Spinal cord (tissue), 10 donors: Measurements from ENCODE around the gene ILF2. TPM values are rescaled to one million over a fixed set of nuclear protein-coding genes. Genes with fewer than 3 reads are reported as not detected.
"Not testable (repeated sequence)": the region's sequence is repeated elsewhere in the genome, so short reads cannot be mapped to it uniquely, and the experiment has no call there.

Source experiments
- DNase-seq, 6 donors: peaks; one replicate each; pipeline versions ENCODE4 v3.0.0 to v3.0.0-alpha.2; 2013 to 2015; ENCODE audit warnings: low spot score in 6 of 6, low read depth in 4 of 6
- H3K27ac ChIP-seq: one replicate; pipeline ENCODE4 v1.5.1; 2013; ENCODE audit warnings: low read depth, low read length, control low read depth
- H3K27me3 ChIP-seq: one replicate; pipeline ENCODE4 v1.6.1; 2013; ENCODE audit warnings: low read length; ENCODE audit not compliant: control insufficient read depth, insufficient read depth
- H3K36me3 ChIP-seq: one replicate; pipeline ENCODE4 v1.6.1; 2013; ENCODE audit warnings: low read length; ENCODE audit not compliant: control insufficient read depth, insufficient read depth
- H3K4me1 ChIP-seq: one replicate; pipeline ENCODE4 v1.6.1; 2013; ENCODE audit warnings: low read length; ENCODE audit not compliant: control insufficient read depth, insufficient read depth
- H3K4me3 ChIP-seq: one replicate; pipeline ENCODE4 v1.5.1; 2013; ENCODE audit warnings: low read depth, low read length, control low read depth
- H3K9me3 ChIP-seq: one replicate; pipeline ENCODE4 v1.6.1; 2013; ENCODE audit warnings: low read length; ENCODE audit not compliant: control insufficient read depth, insufficient read depth
- WGBS: methylation state at CpG from one replicate; pipeline ENCODE4 v1.1.5; 2013; ENCODE audit warnings: missing lambda C conversion rate; ENCODE audit not compliant: insufficient coverage; 5-methylcytosine and 5-hydroxymethylcytosine counted together
- polyA plus RNA-seq, 2 donors: library from polyadenylated mRNA; unstranded; fragments of 120-200 nt; gene quantifications; one replicate each; pipeline ENCODE4 v1.2.1, GENCODE V29; 2013; ENCODE audit not compliant: insufficient read length in 2 of 2
- total RNA-seq, 2 donors: library from RNA; depleted of rRNA in 1 of 2; stranded (reverse); fragments of 120-200 nt in 1 of 2; fragments of >200 nt in 1 of 2; gene quantifications; one replicate each; pipeline versions ENCODE4 v1.2.3 to v1.2.4, GENCODE V29; 2013 to 2014
- donor health status: healthy.

The ILF2 gene
- total and polyA plus RNA-seq, 4 donors = 155 to 243 (median 211) TPM

DNA sequence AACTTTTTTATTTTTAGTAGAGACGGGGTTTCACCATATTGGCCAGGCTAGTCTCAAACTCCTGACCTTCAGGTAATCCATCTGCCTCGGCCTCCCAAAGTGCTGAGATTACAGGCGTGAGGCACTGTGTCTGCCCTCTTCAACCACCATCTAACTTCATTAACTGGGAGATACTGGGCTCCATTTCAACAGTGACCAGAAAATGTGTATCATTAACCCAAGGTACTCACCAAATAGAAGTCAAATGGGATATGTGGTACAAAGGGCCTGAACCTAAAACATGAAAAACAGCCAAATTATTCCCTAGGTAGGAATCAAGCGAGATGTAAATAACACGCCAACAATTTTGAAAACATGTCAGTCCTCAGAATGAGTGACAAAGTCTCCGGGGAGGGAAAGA lies 1.2 kb downstream of the ILF2 start:
- DNase-seq = no peak
- 62% methylated on average over 2 of the region's 6 CpGs for WGBS
- Histone ChIP-seq H3K4me1 (peaks cover 22% of the 10 kb centered on the region), H3K27me3 (no peaks in the 10 kb centered on the region), H3K27ac (no peak overlapping the region), H3K36me3 (peaks cover 43% of the 10 kb centered on the region), H3K9me3 (no peaks in the 10 kb centered on the region), H3K4me3 (peak overlapping the region; percentile 96)

- H3K4me1 ChIP-seq = peaks cover 22% of the 10 kb centered on the region
- not testable (repeated sequence) for DNase-seq, H3K9me3 ChIP-seq, H3K27ac ChIP-seq, H3K27me3 ChIP-seq, H3K4me3 ChIP-seq
- H3K36me3 ChIP-seq = peaks cover 52% of the 10 kb centered on the region
- 95% methylated on average over 7 of the region's 8 CpGs for WGBS
Observed at GRCh38 chr1:153668672-153669071, 2.1 kb downstream of the ILF2 start.

GRCh38 chr1:153667439-153667838 lies 3.4 kb downstream of the ILF2 start:
- WGBS = 80% methylated on average over 2 of the region's 4 CpGs
- Histone ChIP-seq H3K36me3 (peaks cover 60% of the 10 kb centered on the region), H3K27ac (no peak overlapping the region), H3K9me3 (no peaks in the 10 kb centered on the region), H3K27me3 (no peaks in the 10 kb centered on the region), H3K4me3 (no peak overlapping the region), H3K4me1 (peaks cover 22% of the 10 kb centered on the region)
- DNase-seq = no peak

DNA sequence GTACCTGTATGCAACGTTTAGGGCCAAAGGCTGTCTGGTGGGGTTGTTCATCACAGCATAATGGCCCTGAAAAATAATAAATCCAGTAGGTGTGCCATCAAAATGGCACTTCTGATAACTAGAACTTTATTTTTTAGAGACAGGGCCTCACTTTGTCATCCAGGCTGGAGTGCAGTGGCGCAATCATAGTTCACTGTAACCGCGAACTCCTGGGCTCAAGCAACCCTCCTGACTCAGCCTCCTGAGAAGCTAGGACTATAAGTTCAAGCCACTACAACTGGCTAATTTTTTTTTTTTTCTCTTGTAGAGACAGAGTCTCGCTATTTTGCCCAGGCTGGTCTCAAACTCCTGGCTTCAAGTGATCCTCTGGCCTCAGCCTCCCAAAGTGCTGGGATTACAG lies 7.6 kb downstream of the ILF2 start:
- no peaks in the 10 kb centered on the region for H3K27me3 ChIP-seq
- 93% methylated on average over 4 of the region's 5 CpGs for WGBS
- H3K36me3 ChIP-seq = peaks cover 67% of the 10 kb centered on the region
- no peak for DNase-seq
- H3K9me3 ChIP-seq = no peaks in the 10 kb centered on the region
- H3K27ac ChIP-seq = no peak overlapping the region
- H3K4me3 ChIP-seq = no peak overlapping the region
- H3K4me1 ChIP-seq = peaks cover 10% of the 10 kb centered on the region

DNA sequence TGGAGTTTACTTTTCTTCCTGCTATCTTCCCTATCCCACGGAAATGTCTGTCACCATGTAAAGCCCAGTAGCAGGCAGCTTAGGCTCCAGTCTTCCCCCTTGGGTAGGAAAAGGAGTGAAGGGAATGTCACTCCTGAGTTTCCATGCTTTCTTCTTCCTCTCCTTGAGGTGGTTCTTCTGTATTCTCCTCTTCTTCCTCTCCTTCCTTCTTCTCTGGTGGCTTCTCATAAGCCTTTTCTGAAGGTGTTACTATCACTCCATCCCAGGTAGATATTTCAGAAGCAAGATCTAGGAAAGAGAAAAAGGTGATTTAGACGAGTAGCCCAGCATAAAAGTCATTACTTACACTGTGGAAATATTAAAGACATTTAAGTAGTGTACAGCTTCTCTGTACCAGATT lies 8.5 kb downstream of the ILF2 start:
- Histone ChIP-seq H3K4me3 (no peak overlapping the region), H3K27me3 (no peaks in the 10 kb centered on the region), H3K36me3 (peaks cover 62% of the 10 kb centered on the region), H3K9me3 (no peaks in the 10 kb centered on the region), H3K27ac (no peak overlapping the region), H3K4me1 (peaks cover 14% of the 10 kb centered on the region)
- WGBS = no CpG with 5 or more reads among the region's 2 CpGs
- no peak for DNase-seq

- WGBS = 35% methylated on average over 5 of the region's 9 CpGs
- H3K27me3 ChIP-seq = no peaks in the 10 kb centered on the region
- peaks cover 51% of the 10 kb centered on the region for H3K36me3 ChIP-seq
- H3K4me3 ChIP-seq = no peak overlapping the region
- no peaks in the 10 kb centered on the region for H3K9me3 ChIP-seq
- H3K27ac ChIP-seq = no peak overlapping the region
- H3K4me1 ChIP-seq = peaks cover 14% of the 10 kb centered on the region
- peak in 1 of 6 donors; percentile 63 for DNase-seq
Observed at GRCh38 chr1:153661111-153661708, 9.6 kb downstream of the ILF2 start.

DNA sequence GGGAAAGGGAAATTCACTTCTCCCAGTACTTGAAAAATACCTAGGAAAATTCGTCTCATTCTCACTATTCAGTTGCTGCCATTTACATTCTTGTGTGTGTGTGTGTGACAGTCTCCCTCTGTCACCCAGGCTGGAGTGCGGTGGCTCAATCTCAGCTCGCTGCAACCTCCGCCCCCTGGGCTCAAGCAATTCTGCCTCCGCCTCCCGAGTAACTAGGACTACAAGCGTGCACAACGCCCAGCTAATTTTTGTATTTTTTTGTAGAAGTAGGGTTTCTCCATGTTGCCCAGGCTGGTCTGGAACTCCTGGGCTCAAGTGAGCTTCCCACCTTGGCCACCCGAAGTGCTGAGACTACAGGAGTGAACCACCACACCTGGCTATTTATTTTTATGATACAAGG lies 11.1 kb downstream of the ILF2 start:
- WGBS = no CpG with 5 or more reads among the region's 9 CpGs
- peak overlapping the region; percentile 92 for H3K4me3 ChIP-seq
- no peaks in the 10 kb centered on the region for H3K9me3 ChIP-seq
- peaks cover 39% of the 10 kb centered on the region for H3K36me3 ChIP-seq
- no peak for DNase-seq
- H3K27me3 ChIP-seq = no peaks in the 10 kb centered on the region
- peaks cover 14% of the 10 kb centered on the region for H3K4me1 ChIP-seq
- H3K27ac ChIP-seq = no peak overlapping the region

- Histone ChIP-seq H3K9me3 (no peaks in the 10 kb centered on the region), H3K36me3 (peaks cover 34% of the 10 kb centered on the region), H3K27ac (peak overlapping the region; percentile 91), H3K4me3 (peak overlapping the region; percentile 92), H3K4me1 (peaks cover 14% of the 10 kb centered on the region), H3K27me3 (no peaks in the 10 kb centered on the region)
- 48% methylated on average over 8 of the region's 8 CpGs for WGBS
- DNase-seq = no peak
Observed at GRCh38 chr1:153659175-153659534, 11.6 kb downstream of the ILF2 start.

DNA sequence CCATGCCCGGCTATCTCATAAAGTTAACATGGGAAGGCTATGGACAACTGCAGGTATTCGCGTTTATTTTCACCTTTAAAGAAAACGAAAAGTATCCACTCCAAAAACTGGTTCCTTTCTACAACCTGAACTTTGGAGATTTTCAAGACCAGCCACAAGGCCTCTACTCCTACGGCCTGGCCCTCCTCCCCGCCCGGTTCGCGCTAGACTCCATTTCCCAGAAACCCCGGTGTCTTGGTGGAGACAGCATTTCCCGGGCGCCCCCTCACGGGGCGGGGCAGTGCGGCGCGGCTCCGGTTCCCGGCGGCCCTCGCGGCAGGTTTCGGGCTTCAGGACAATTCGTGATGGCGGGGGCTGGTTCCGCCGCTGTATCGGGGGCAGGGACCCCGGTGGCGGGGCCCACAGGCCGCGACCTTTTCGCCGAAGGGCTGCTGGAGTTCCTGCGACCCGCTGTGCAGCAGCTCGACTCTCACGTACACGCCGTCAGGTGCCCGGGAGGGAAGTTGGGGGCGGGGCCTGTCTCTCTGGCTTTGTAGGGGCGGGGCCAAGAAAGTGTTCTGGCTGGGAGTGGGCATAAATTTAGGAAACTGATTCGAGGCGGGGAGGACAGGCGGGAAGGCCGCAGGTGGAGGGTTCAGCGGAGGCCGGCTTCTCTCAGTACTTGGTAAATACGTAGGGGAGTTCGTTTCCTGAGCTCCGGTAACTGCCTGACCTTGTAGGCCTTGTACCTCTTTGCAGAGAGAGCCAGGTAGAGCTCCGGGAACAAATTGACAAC lies 12.2 kb downstream of the ILF2 start, which contains the start of gene SNAPIN:
Gene SNAPIN (plus strand): TSS at position 304 of the 775 bp plus-strand sequence. CDS start 41 bp downstream, at position 345.
- H3K27me3 ChIP-seq = no peaks in the 10 kb centered on the region
- peak within 1 kb of the TSS; percentile 92 for H3K4me3 ChIP-seq
- H3K9me3 ChIP-seq = no peaks in the 10 kb centered on the region
- peak; percentile 79 to 97 (median 85) for DNase-seq
- WGBS = under 1% methylated on average over 50 of the region's 53 CpGs
- H3K36me3 ChIP-seq = peaks cover 30% of the 10 kb centered on the region
- peak within 1 kb of the TSS; percentile 91 for H3K27ac ChIP-seq
- peaks cover 14% of the 10 kb centered on the region for H3K4me1 ChIP-seq

DNA sequence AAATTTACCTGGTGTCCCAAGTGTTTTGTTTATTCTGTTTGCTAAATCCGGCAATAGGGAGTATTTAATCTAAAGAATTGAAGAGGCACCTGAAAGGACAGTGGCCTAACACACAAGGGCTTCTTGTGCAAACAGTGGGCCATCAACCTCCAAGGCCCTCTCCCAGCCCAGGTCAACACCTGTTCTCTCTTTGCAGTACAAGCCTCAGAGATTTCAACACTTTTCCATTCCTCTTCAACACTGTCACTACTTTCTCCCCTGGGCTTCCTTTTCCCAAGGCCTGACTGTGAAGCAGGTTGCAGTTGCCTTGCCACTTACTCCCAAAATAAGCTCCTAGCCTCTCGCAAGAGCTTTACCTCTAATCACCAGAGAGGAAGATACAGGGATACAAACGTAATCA lies 15.5 kb downstream of the ILF2 start:
- Histone ChIP-seq H3K27ac (no peak overlapping the region), H3K4me3 (no peak overlapping the region), H3K36me3 (peaks cover 8% of the 10 kb centered on the region), H3K27me3 (no peaks in the 10 kb centered on the region), H3K9me3 (no peaks in the 10 kb centered on the region), H3K4me1 (peaks cover 14% of the 10 kb centered on the region)
- DNase-seq = no peak
- no CpG with 5 or more reads among the region's 3 CpGs for WGBS
